ENCODE measurements around the gene COX8C. TPM values are rescaled to one million over a fixed set of nuclear protein-coding genes. Genes with fewer than 3 reads are reported as not detected.

The COX8C gene
- total RNA-seq, 4 donors from 2014 or later = not detected

DNA sequence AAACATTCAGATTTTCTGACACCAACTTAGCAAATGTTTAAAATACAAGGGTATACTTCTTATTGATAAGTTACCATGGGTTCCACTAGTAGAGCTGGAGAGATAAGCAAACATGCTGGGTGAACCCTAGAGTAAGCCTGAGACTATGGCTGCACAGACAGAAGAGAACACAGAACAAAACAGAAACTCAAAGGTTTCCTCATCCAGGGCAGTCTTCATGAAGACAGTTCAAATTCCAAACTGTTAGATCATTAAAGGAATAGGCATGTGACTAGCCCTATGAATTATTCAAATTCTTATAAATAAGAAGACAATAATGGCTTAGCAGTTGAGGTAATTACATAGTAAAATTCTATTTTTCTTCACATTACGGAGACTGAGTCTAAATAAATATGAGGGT, 42.2 kb upstream of the COX8C start:
- H3K4me1 ChIP-seq = peaks cover 0 to 54% (median 3%) of the 10 kb centered on the region in 4 donors
- no peaks in the 10 kb centered on the region for H3K9me3 ChIP-seq
- 88 to 89% methylated on average over 1 of the region's 1 CpG for WGBS, 2 donors

GRCh38 chr14:93305725-93306418, 41.1 kb upstream of the COX8C start:
- Histone ChIP-seq H3K36me3 (no peaks in the 10 kb centered on the region), H3K9me3 (no peaks in the 10 kb centered on the region), H3K4me1 (peaks cover 0 to 55% (median 3%) of the 10 kb centered on the region in 4 donors), H3K27me3 (no peaks in the 10 kb centered on the region), H3K27ac (no peak overlapping the region), H3K4me3 (no peak overlapping the region)
- no peak for TF ChIP-seq CTCF (IDR thresholded peaks at IDR 0.05)
- TF ChIP-seq EP300 (IDR thresholded peaks at IDR 0.05) = no peak
- no peak for TF ChIP-seq POLR2A (IDR thresholded peaks at IDR 0.05)
- DNase-seq (ENCODE audit: low spot score in 2 of 2) = no peak
- 74 to 81% methylated on average over 6 of the region's 6 CpGs for WGBS, 2 donors

More for the DNA sequence above, 42.2 kb upstream of the COX8C start:
- TF ChIP-seq CTCF (IDR thresholded peaks at IDR 0.05) = no peak
- TF ChIP-seq EP300 (IDR thresholded peaks at IDR 0.05) = no peak
- no peak for TF ChIP-seq POLR2A (IDR thresholded peaks at IDR 0.05)
- H3K4me3 ChIP-seq = no peak overlapping the region
- no peaks in the 10 kb centered on the region for H3K36me3 ChIP-seq
- H3K27me3 ChIP-seq = no peaks in the 10 kb centered on the region
- DNase-seq (ENCODE audit: low spot score in 2 of 2) = no peak
- H3K27ac ChIP-seq = no peak overlapping the region

- no peaks in the 10 kb centered on the region for H3K9me3 ChIP-seq
- no peak overlapping the region for H3K4me3 ChIP-seq
- no peak overlapping the region for H3K27ac ChIP-seq
- TF ChIP-seq POLR2A (IDR thresholded peaks at IDR 0.05) (no peak), CTCF (IDR thresholded peaks at IDR 0.05) (no peak), EP300 (IDR thresholded peaks at IDR 0.05) (no peak)
- no peaks in the 10 kb centered on the region for H3K27me3 ChIP-seq
- no peaks in the 10 kb centered on the region for H3K36me3 ChIP-seq
- DNase-seq (ENCODE audit: low spot score in 2 of 2) = no peak
- peaks cover 0 to 60% (median 3%) of the 10 kb centered on the region in 4 donors for H3K4me1 ChIP-seq
Observed at GRCh38 chr14:93306812-93307211, 40.2 kb upstream of the COX8C start.

DNA sequence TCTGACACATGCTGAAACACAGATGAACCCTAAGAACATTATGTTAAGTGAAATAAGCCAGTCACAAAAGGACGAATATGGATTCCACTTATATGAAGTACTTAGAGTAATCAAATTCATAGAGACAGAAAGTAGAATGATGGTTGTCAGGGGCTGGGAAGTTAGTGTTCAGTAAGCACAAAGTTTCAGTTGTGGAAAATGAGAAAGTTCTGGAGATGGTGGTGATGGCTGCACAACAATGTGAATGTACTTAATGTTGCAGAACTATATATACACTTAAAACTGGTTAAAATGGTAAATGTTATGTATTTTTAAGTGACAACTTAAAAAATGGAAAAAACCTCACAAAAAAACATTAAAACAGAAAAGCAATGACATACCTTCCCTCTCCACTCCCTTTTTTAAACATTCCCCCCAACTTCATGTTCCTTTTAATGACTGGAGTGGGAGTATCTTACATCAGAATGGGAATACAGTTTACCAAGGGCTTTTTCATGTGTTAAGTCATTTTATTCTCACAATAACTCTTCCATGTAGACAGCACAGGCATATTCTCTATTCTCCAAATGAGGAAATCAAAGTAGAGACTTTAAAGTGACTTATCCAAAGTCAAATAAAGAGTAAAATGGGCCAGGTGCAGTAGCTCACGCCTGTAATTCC, 38.2 kb upstream of the COX8C start:
- Histone ChIP-seq H3K27ac (no peak overlapping the region), H3K9me3 (no peaks in the 10 kb centered on the region), H3K4me1 (peaks cover 0 to 64% (median 1%) of the 10 kb centered on the region in 4 donors), H3K36me3 (no peaks in the 10 kb centered on the region), H3K27me3 (no peaks in the 10 kb centered on the region), H3K4me3 (no peak overlapping the region)
- TF ChIP-seq POLR2A (IDR thresholded peaks at IDR 0.05) (no peak), CTCF (IDR thresholded peaks at IDR 0.05) (no peak), EP300 (IDR thresholded peaks at IDR 0.05) (no peak)
- no peak for DNase-seq (ENCODE audit: low spot score in 2 of 2)
- 91 to 93% methylated on average over 2 of the region's 2 CpGs for WGBS, 2 donors

- no peak overlapping the region for H3K4me3 ChIP-seq
- no peaks in the 10 kb centered on the region for H3K9me3 ChIP-seq
- no peak overlapping the region for H3K27ac ChIP-seq
- H3K36me3 ChIP-seq = no peaks in the 10 kb centered on the region
- peaks cover 0 to 57% (median 0%) of the 10 kb centered on the region in 4 donors for H3K4me1 ChIP-seq
- no peak for TF ChIP-seq CTCF (IDR thresholded peaks at IDR 0.05)
- TF ChIP-seq EP300 (IDR thresholded peaks at IDR 0.05) = no peak
- no peak for TF ChIP-seq POLR2A (IDR thresholded peaks at IDR 0.05)
- no peaks in the 10 kb centered on the region for H3K27me3 ChIP-seq
- 92 to 93% methylated on average over 2 of the region's 2 CpGs for WGBS, 2 donors
- DNase-seq (ENCODE audit: low spot score in 2 of 2) = no peak
Observed at GRCh38 chr14:93309427-93309966, 37.5 kb upstream of the COX8C start.
